Stimulated activated CD4-positive, alpha-beta T cell treated with anti-CD3 and anti-CD28 coated beads, Interleukin-2, amount 100 ng/mL, for 48 hours (primary cell): ENCODE data around the gene LAMC3.

Experiments used
- DNase-seq, 2 donors: peaks; one replicate each; pipeline ENCODE4 v3.0.0-alpha.2; 2020

LAMC3 gene

GRCh38 chr9:130979591-130980385, 29.2 kb upstream of the LAMC3 start:
- no peak for DNase-seq

- DNase-seq: no peak
Observed at GRCh38 chr9:130980526-130980925, 28.4 kb upstream of the LAMC3 start.

- DNase-seq: no peak
Observed at GRCh38 chr9:130981002-130981755, 27.8 kb upstream of the LAMC3 start.

GRCh38 chr9:130981756-130982137, 27.2 kb upstream of the LAMC3 start:
- DNase-seq: no peak

GRCh38 chr9:130982636-130983358, 26.2 kb upstream of the LAMC3 start:
- no peak for DNase-seq

GRCh38 chr9:130983359-130983670, 25.7 kb upstream of the LAMC3 start:
- no peak for DNase-seq

GRCh38 chr9:130983970-130984369, 25.0 kb upstream of the LAMC3 start:
- no peak for DNase-seq

GRCh38 chr9:130984521-130984920, 24.5 kb upstream of the LAMC3 start:
- no peak for DNase-seq

- DNase-seq: no peak
Observed at GRCh38 chr9:130985029-130985428, 23.9 kb upstream of the LAMC3 start.

- no peak for DNase-seq
Observed at GRCh38 chr9:130985606-130986162, 23.3 kb upstream of the LAMC3 start.

GRCh38 chr9:130986356-130986965, 22.5 kb upstream of the LAMC3 start:
- DNase-seq: no peak

GRCh38 chr9:130987054-130987453, 21.9 kb upstream of the LAMC3 start:
- DNase-seq: no peak

- DNase-seq: no peak
Observed at GRCh38 chr9:130987738-130988399, 21.1 kb upstream of the LAMC3 start.

- no peak for DNase-seq
Observed at GRCh38 chr9:130988400-130988747, 20.6 kb upstream of the LAMC3 start.

GRCh38 chr9:130988905-130989304, 20.1 kb upstream of the LAMC3 start:
- no peak for DNase-seq

GRCh38 chr9:130989391-130989790, 19.6 kb upstream of the LAMC3 start:
- DNase-seq: no peak

GRCh38 chr9:130989891-130990290, 19.1 kb upstream of the LAMC3 start:
- DNase-seq: no peak

GRCh38 chr9:130990306-130990977, 18.5 kb upstream of the LAMC3 start:
- DNase-seq: no peak

- no peak for DNase-seq
Observed at GRCh38 chr9:130990978-130991777, 17.8 kb upstream of the LAMC3 start.

- DNase-seq: no peak
Observed at GRCh38 chr9:130991778-130992681, 16.9 kb upstream of the LAMC3 start.
